HCT116 (cell line): ENCODE measurements around the gene COG2. TPM values are rescaled to one million over a fixed set of nuclear protein-coding genes. Genes with fewer than 3 reads are reported as not detected.

Experiments
- ATAC-seq: fragments of 200-7000 bp; cut with Tn5 transposase; 2 replicates; pipeline ENCODE4 v1.9.1; 2020; ENCODE audit warnings: mild to moderate bottlenecking, moderate library complexity
- BruUV-seq: library from RNA; stranded (reverse); fragments of 400-500 nt; replicated peaks from 2 replicates; lab custom pipeline; 2021; lab: Mats Ljungman, UMichigan
- CTCF ChIA-PET: fragments of 300-600 bp; sonication (Branson Sonifier 250); formaldehyde crosslinking; loops from one replicate; lab custom pipeline; 2021; ENCODE audit warnings: antibody characterized with exemption; lab: Charles Lee
- POLR2A ChIA-PET: fragments of 300-600, 350-600 bp; sonication (Branson Sonifier 250); formaldehyde crosslinking; loops from one replicate; lab custom pipeline; 2021; ENCODE audit warnings: antibody characterized with exemption; lab: Charles Lee
- RAD21 ChIA-PET, 2 experiments: fragments of 300-600 bp; sonication (Branson Sonifier 250); formaldehyde crosslinking; loops; one replicate each; lab custom pipeline; 2023; ENCODE audit warnings: low total read pairs in 2 of 2; ENCODE audit not compliant: uncharacterized antibody in 2 of 2, unreplicated experiment in 2 of 2, low non-redundant PET in 1 of 2; lab: Charles Lee
- DNase-seq: peaks from one replicate; pipeline ENCODE4 v3.0.0-alpha.2; 2010; ENCODE audit warnings: low read depth, low spot score
- H2AFZ ChIP-seq: fragments of 200-600 bp; shearing (Covaris generic), sonication (generic); 2 replicates; pipeline ENCODE4 v1.6.1; 2017; ENCODE audit warnings: low read depth, mixed run types, mixed read lengths, antibody characterized with exemption, low read length; ENCODE audit not compliant: poor library complexity, severe bottlenecking
- H3K27ac ChIP-seq: 2 replicates; pipeline ENCODE4 v1.5.1; 2012; ENCODE audit warnings: low read depth, low read length
- H3K27me3 ChIP-seq: fragments of 200-600 bp; sonication (generic); 2 replicates; pipeline ENCODE4 v1.6.1; 2016; ENCODE audit warnings: mixed run types, low read length, mixed read lengths; ENCODE audit not compliant: insufficient read depth
- H3K36me3 ChIP-seq, 2 experiments: fragments of 200-500 bp in 1 of 2; fragments of 200-600 bp in 1 of 2; sonication (Bioruptor generic) in 1 of 2; sonication (generic) in 1 of 2; 2 replicates each; pipeline versions ENCODE4 v1.5.1 to v1.6.1; 2014 to 2016; ENCODE audit warnings: low read length in 2 of 2, inconsistent platforms in 1 of 2, mixed read lengths in 1 of 2, mixed run types in 1 of 2; ENCODE audit not compliant: insufficient read depth in 2 of 2, control insufficient read depth in 1 of 2
- H3K4me1 ChIP-seq, 2 experiments: fragments of 200-600 bp in 1 of 2; sonication (generic) in 1 of 2; 2 replicates each; pipeline versions ENCODE4 v1.5.1 to v1.6.1; 2012 to 2017; ENCODE audit warnings: low read length in 2 of 2, inconsistent platforms in 1 of 2, mild to moderate bottlenecking in 1 of 2, mixed read lengths in 1 of 2, mixed run types in 1 of 2, moderate library complexity in 1 of 2; ENCODE audit not compliant: insufficient read depth in 2 of 2, control insufficient read depth in 1 of 2
- H3K4me2 ChIP-seq: fragments of 200-600 bp; sonication (generic); 2 replicates; pipeline ENCODE4 v1.6.1; 2017; ENCODE audit warnings: mixed run types, low read length, mixed read lengths
- H3K4me3 ChIP-seq, 2 experiments: fragments of 200-600 bp in 1 of 2; sonication (generic) in 1 of 2; replicated peaks in 1 of 2; 2 replicates each; pipeline ENCODE4 v1.5.1; 2011 to 2016; ENCODE audit warnings: low read length in 2 of 2, control low read depth in 1 of 2, low read depth in 1 of 2, mild to moderate bottlenecking in 1 of 2, mixed read lengths in 1 of 2, mixed run types in 1 of 2
- H3K79me2 ChIP-seq: fragments of 200-600 bp; sonication (generic); 2 replicates; pipeline ENCODE4 v1.6.1; 2017; ENCODE audit warnings: mild to moderate bottlenecking, mixed run types, low read length, moderate library complexity, mixed read lengths; ENCODE audit not compliant: insufficient read depth
- H3K9ac ChIP-seq: fragments of 200-600 bp; sonication (generic); 2 replicates; pipeline ENCODE4 v1.6.1; 2016; ENCODE audit warnings: low read length, mixed read lengths
- H3K9me2 ChIP-seq: fragments of 200-600 bp; sonication (generic), shearing (Covaris generic); 2 replicates; pipeline ENCODE4 v1.6.1; 2017; ENCODE audit warnings: mixed run types, mild to moderate bottlenecking, moderate library complexity; ENCODE audit not compliant: insufficient read depth
- H3K9me3 ChIP-seq, 2 experiments: fragments of 200-500 bp in 1 of 2; fragments of 200-600 bp in 1 of 2; sonication (Bioruptor generic) in 1 of 2; sonication (generic) in 1 of 2; 2 replicates each; pipeline ENCODE4 v1.6.1; 2014 to 2017; ENCODE audit warnings: low read length in 2 of 2, mixed read lengths in 2 of 2, inconsistent platforms in 1 of 2, low read depth in 1 of 2, mild to moderate bottlenecking in 1 of 2, mixed run types in 1 of 2, moderate library complexity in 1 of 2; ENCODE audit not compliant: control insufficient read depth in 1 of 2, insufficient read depth in 1 of 2
- H4K20me1 ChIP-seq: fragments of 200-600 bp; sonication (generic), shearing (Covaris generic); 2 replicates; pipeline ENCODE4 v1.6.1; 2017; ENCODE audit warnings: mixed run types, mild to moderate bottlenecking, moderate library complexity; ENCODE audit not compliant: insufficient read depth
- CEBPB ChIP-seq: IDR thresholded peaks from 2 replicates; pipeline ENCODE4 v1.6.1; 2012; ENCODE audit warnings: low read depth
- JUND ChIP-seq: IDR thresholded peaks from 2 replicates; pipeline ENCODE4 v1.6.1; 2012
- POLR2AphosphoS5 ChIP-seq: IDR thresholded peaks from 2 replicates; pipeline ENCODE4 v1.6.1; 2011; ENCODE audit warnings: mild to moderate bottlenecking, low read depth, low read length, moderate library complexity
- SIN3A ChIP-seq: IDR thresholded peaks from 2 replicates; pipeline ENCODE4 v1.6.1; 2012; ENCODE audit warnings: low read depth
- SP1 ChIP-seq: IDR thresholded peaks from 2 replicates; pipeline ENCODE4 v1.6.1; 2012; ENCODE audit warnings: low read depth
- SRF ChIP-seq: IDR thresholded peaks from 2 replicates; pipeline ENCODE4 v1.6.1; 2012; ENCODE audit warnings: low read depth
- TCF7L2 ChIP-seq: IDR thresholded peaks from 2 replicates; pipeline ENCODE4 v1.7.0; 2011; ENCODE audit warnings: borderline replicate concordance, inconsistent platforms; ENCODE audit not compliant: insufficient read depth, insufficient read length; ENCODE audit errors: extremely low read depth
- YY1 ChIP-seq: IDR thresholded peaks from 2 replicates; pipeline ENCODE4 v1.6.1; 2011; ENCODE audit warnings: low read length, low read depth, moderate library complexity, mild to moderate bottlenecking; ENCODE audit not compliant: insufficient replicate concordance; ENCODE audit errors: extremely low read depth
- ZBTB33 ChIP-seq: IDR thresholded peaks from 2 replicates; pipeline ENCODE4 v1.6.1; 2011; ENCODE audit warnings: mild to moderate bottlenecking, low read length, moderate library complexity; ENCODE audit not compliant: insufficient replicate concordance; ENCODE audit errors: extremely low read depth
- ZFX ChIP-seq: fragments of 450-650 bp; IDR thresholded peaks from 2 replicates; pipeline ENCODE4 v1.6.1; 2017
- ZNF274 ChIP-seq: fragments of 200-500 bp; sonication (Bioruptor generic); IDR thresholded peaks from 2 replicates; pipeline ENCODE4 v1.6.1; 2014; ENCODE audit warnings: mild to moderate bottlenecking, low read depth, low read length, inconsistent platforms
- intact Hi-C: fragments of 100-400 bp; cut with micrococcal nuclease; formaldehyde crosslinking; loops from 2 replicates; pipeline ENCODE4 v1.10.0; 2022
- total RNA-seq: library from RNA; stranded (reverse); gene quantifications from one replicate; pipeline ENCODE4 v1.2.1, GENCODE V29; 2021; ENCODE audit not compliant: unreplicated experiment

COG2 gene
- total RNA-seq, 1 experiment from 2014 or later: 28.6 TPM

DNA sequence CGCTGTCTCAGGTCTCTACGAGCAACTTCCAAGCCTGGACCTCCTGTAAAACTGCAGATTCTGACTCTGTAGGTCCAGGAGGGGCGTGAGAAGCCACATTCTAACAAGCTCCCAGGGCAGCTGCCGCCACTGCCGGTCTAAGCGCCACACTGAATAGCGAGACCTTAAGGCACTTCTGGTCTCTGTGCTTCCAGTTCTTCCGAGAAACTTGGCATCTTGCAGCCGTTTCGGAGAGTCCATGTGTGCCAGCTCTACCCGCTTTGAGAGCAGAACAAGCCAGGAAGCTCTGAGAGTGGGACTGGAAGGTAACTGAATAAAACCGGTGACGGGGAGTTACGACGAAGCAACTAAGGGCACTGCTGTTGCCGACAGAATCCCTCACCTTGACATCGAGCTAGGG, 59.2 kb downstream of the COG2 start:
- DNase-seq (no peak), ATAC-seq (no peak)
- ChIA-PET CTCF (no interaction called here), RAD21 (no interaction called here), POLR2A (no interaction called here)
- BruUV-seq: no TSS peak
- Histone ChIP-seq H3K9me2 (no peaks in the 10 kb centered on the region), H3K4me2 (no peak overlapping the region), H3K27me3 (peaks cover 4% of the 10 kb centered on the region; the same call in 1 of the 2 replicates), H3K36me3 (no peaks in the 10 kb centered on the region), H2AFZ (no peak overlapping the region), H3K4me3 (no peak overlapping the region), H3K4me1 (peaks cover 14 to 16% of the 10 kb centered on the region in 2 experiments), H4K20me1 (no peaks in the 10 kb centered on the region), H3K9me3 (no peaks in the 10 kb centered on the region), H3K27ac (no peak overlapping the region), H3K9ac (no peak overlapping the region), H3K79me2 (no peaks in the 10 kb centered on the region)
- intact Hi-C loops: no loop called here
- TF ChIP-seq JUND: no peak
- TF ChIP-seq SP1: no peak
- TF ChIP-seq ZBTB33: no peak
- no peak for TF ChIP-seq ZNF274
- no peak for TF ChIP-seq POLR2AphosphoS5
- TF ChIP-seq ZFX: no peak
- no peak for TF ChIP-seq TCF7L2
- no peak for TF ChIP-seq SIN3A
- no peak for TF ChIP-seq CEBPB
- TF ChIP-seq YY1: no peak
- TF ChIP-seq SRF: no peak
